Calu3 (cell line): ENCODE measurements around the gene BEX3. TPM values are rescaled to one million over a fixed set of nuclear protein-coding genes. Genes with fewer than 3 reads are reported as not detected.
"Not testable (repeated sequence)": the region's sequence is repeated elsewhere in the genome, so short reads cannot be mapped to it uniquely, and the experiment has no call there.

Experiments used
- BruUV-seq: library from RNA; stranded (reverse); fragments of 400-500 nt; replicated peaks from 2 replicates; lab custom pipeline; 2021; lab: Mats Ljungman, UMichigan
- CTCF ChIA-PET: fragments of 300-600 bp; sonication (Branson Sonifier 250); formaldehyde crosslinking; loops from one replicate; lab custom pipeline; 2022; ENCODE audit warnings: antibody characterized with exemption; lab: Charles Lee
- DNase-seq: peaks from one replicate; pipeline ENCODE4 v3.0.0; 2022
- H3K27ac Mint-ChIP-seq: one replicate; pipeline ENCODE4 v1.8.0; 2022; ENCODE audit warnings: mixed read lengths; ENCODE audit not compliant: unreplicated experiment
- H3K27me3 Mint-ChIP-seq: one replicate; pipeline ENCODE4 v1.8.0; 2022; ENCODE audit warnings: mixed read lengths; ENCODE audit not compliant: unreplicated experiment
- H3K36me3 Mint-ChIP-seq: one replicate; pipeline ENCODE4 v1.8.0; 2022; ENCODE audit warnings: mild to moderate bottlenecking, moderate library complexity, mixed read lengths; ENCODE audit not compliant: insufficient read depth, unreplicated experiment
- H3K4me1 Mint-ChIP-seq: one replicate; pipeline ENCODE4 v1.8.0; 2022; ENCODE audit warnings: mild to moderate bottlenecking, low read depth, mixed read lengths; ENCODE audit not compliant: unreplicated experiment
- H3K4me3 Mint-ChIP-seq: one replicate; pipeline ENCODE4 v1.8.0; 2022; ENCODE audit warnings: mild to moderate bottlenecking, low read depth, moderate library complexity, mixed read lengths; ENCODE audit not compliant: unreplicated experiment
- H3K9me3 Mint-ChIP-seq: one replicate; pipeline ENCODE4 v1.8.0; 2022; ENCODE audit warnings: low read depth, mixed read lengths; ENCODE audit not compliant: unreplicated experiment
- CTCF ChIP-seq: fragments of 200-600 bp; IDR thresholded peaks from one replicate; pipeline ENCODE4 v1.8.0; 2022; ENCODE audit warnings: antibody characterized with exemption; ENCODE audit not compliant: unreplicated experiment
- intact Hi-C: fragments of 100-400 bp; cut with micrococcal nuclease; formaldehyde crosslinking; loops from one replicate; pipeline ENCODE4 v1.10.0; 2022; ENCODE audit not compliant: unreplicated experiment
- total RNA-seq: library from RNA; stranded (reverse); gene quantifications from 2 replicates; pipeline ENCODE4 v1.2.3, GENCODE V29; 2022

The BEX3 gene
- total RNA-seq, 1 experiment from 2014 or later, result 117 TPM

- Mint-ChIP-seq H3K4me3 (no peak overlapping the region), H3K9me3 (no peaks in the 10 kb centered on the region), H3K27me3 (no peaks in the 10 kb centered on the region), H3K36me3 (peaks cover 20% of the 10 kb centered on the region), H3K27ac (no peak overlapping the region), H3K4me1 (peaks cover 8% of the 10 kb centered on the region)
- CTCF ChIA-PET, result no interaction called here
- DNase-seq, result no peak
- BruUV-seq, result no TSS peak
- no peak for TF ChIP-seq CTCF
- intact Hi-C loops, result no loop called here
Measured at GRCh38 chrX:103378990-103379389, 2.7 kb downstream of the BEX3 start.

- TF ChIP-seq CTCF, result no peak
- no TSS peak for BruUV-seq
- intact Hi-C loops, result no loop called here
- Mint-ChIP-seq H3K4me3 (no peak overlapping the region), H3K4me1 (no peaks in the 10 kb centered on the region), H3K9me3 (no peaks in the 10 kb centered on the region), H3K27me3 (no peaks in the 10 kb centered on the region), H3K36me3 (no peaks in the 10 kb centered on the region), H3K27ac (no peak overlapping the region)
- CTCF ChIA-PET, result no interaction called here
- DNase-seq, result no peak
Measured at GRCh38 chrX:103382877-103383276, 6.5 kb downstream of the BEX3 start.

GRCh38 chrX:103384672-103385071 lies 8.3 kb downstream of the BEX3 start:
- Mint-ChIP-seq H3K9me3 (no peaks in the 10 kb centered on the region), H3K27me3 (no peaks in the 10 kb centered on the region), H3K4me3 (no peak overlapping the region), H3K27ac (no peak overlapping the region), H3K4me1 (no peaks in the 10 kb centered on the region), H3K36me3 (no peaks in the 10 kb centered on the region)
- CTCF ChIA-PET, result no interaction called here
- intact Hi-C loops, result no loop called here
- DNase-seq, result no peak
- no peak for TF ChIP-seq CTCF
- no TSS peak for BruUV-seq

- CTCF ChIA-PET, H3K36me3 Mint-ChIP-seq, BruUV-seq, DNase-seq, H3K9me3 Mint-ChIP-seq, H3K4me3 Mint-ChIP-seq, H3K4me1 Mint-ChIP-seq, H3K27me3 Mint-ChIP-seq, intact Hi-C loops, H3K27ac Mint-ChIP-seq: not testable (repeated sequence)
Measured at GRCh38 chrX:103385283-103385830, 9.0 kb downstream of the BEX3 start.

GRCh38 chrX:103386332-103386731 lies 10.0 kb downstream of the BEX3 start:
- intact Hi-C loops, result no loop called here

More at GRCh38 chrX:103386332-103386731, 10.0 kb downstream of the BEX3 start:
- CTCF ChIA-PET, result no interaction called here
- Mint-ChIP-seq H3K4me3 (no peak overlapping the region), H3K9me3 (no peaks in the 10 kb centered on the region), H3K4me1 (no peaks in the 10 kb centered on the region), H3K36me3 (no peaks in the 10 kb centered on the region), H3K27ac (no peak overlapping the region), H3K27me3 (no peaks in the 10 kb centered on the region)
- TF ChIP-seq CTCF, result no peak
- no peak for DNase-seq
- no TSS peak for BruUV-seq
